ENCODE results near the gene LYSMD4.
"Not testable (repeated sequence)": the region's sequence is repeated elsewhere in the genome, so short reads cannot be mapped to it uniquely, and the experiment has no call there.

The LYSMD4 gene

DNA sequence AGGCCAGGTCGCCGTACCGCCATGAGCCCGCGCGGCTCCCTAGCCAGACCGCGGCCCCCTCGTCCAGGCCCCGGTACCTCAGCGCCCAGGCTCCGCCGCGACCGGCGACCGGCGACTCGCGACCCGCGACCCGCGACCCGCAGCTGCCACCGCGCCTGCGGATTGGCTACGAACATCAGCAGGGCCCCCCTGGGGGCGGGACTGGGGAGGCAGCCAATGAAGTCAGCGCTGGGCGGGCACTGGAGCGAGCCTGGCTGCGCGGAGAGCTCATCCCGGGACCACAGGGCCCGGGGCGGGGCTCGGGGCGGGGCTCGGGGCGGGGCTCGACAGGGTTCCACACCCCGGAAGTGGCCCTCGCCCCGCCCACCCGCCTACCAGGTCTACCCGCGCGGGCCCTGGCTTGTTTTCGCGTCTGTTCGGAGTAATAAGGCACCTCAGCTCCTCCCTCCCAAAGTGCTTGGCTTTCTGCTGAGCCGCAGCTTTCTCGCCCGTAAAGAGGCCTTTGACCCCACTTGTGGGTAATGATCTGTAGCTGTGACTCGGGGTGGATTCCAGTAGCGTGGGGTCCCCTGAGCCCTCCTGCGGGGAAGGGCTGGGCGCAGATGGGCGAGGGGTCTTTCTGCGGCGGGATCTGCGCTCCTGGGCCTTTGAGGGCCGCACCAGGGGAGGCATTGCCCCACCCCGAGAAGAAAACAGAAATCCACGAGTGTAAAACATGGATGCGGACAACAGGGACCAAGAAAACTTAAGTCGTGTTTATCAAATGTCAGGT lies at the start of gene LYSMD4:
LYSMD4 (minus strand) TSS at position 170 of the 772 bp plus-strand sequence. CDS start 1,438 bp downstream, outside the sequence.
- DNase-seq: peak; percentile 86

DNA sequence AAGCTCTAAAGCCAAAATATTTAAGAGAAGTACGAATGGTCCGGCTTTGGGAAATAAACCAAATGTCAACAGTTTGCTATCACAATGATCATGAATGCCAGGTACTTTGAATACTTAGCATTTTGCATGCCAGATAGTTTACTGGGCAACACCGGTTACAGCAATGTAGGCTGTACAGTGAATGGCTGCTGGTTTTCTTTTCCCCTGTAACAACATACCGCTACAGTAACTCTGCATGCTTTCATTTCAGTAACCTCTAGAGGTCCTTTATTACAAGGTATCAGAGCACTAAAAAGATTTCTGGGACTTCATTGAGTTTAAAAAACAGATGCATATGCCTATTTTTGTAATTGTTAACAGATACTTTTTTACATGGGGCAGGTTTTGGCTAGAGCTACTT lies 48.8 kb upstream of the LYSMD4 start:
- DNase-seq: not testable (repeated sequence)

DNA sequence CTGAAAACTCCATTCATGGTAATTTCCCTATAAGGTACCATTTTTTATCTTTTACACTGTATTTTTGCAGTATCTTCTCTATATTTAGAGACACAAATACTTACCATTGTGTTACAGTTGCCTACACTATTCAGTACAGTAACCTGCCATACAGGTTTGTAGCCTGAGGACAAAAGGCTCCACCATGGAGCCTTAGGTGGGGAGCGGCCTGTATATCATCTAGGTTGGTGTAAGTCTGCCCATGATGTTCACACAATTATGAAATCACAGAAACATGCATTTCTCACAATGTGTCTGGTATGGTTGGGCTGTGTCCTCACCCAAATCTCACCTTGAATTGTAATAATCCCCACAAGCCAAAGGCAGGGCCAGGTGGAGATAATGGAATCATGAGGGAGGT lies 43.9 kb upstream of the LYSMD4 start:
- DNase-seq: no peak

DNA sequence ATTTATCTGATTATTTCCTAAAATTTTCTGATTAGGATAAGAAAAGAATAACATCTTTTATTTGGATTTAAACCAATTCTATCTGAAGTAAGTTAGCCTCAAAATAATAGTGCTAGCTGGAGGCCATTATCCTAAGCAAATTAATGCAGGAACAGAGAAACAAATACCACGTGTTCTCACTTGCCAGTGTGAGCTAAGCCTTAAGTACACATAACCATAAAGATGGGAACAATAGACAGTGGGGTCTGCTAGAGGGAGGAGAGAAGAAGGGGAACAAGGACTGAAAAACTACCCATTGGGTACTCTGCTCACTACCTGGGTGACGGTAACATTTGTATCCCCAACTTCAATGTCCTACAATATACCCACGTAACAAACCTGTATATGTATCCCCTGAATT lies 31.3 kb upstream of the LYSMD4 start:
- peak; percentile 14 for DNase-seq

DNA sequence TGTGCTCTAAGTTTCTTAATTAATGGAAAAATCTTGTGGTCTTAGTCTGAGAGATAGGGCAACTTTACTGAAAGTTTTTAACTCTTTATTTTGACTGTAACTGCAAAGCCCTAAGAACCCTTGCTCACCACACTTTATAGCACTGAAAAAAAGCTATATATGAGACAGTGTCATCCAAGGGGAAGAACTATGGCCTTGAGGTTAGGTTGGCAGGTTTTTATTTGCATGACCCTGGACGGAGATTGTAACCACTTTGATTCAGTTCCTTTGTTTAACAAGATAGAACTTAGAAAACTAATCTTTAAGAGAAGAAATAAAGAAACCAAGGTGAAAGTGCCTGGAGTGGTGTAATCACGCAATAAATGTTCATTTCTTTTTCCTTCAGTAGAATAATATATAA lies 30.6 kb upstream of the LYSMD4 start:
- DNase-seq: no peak

DNA sequence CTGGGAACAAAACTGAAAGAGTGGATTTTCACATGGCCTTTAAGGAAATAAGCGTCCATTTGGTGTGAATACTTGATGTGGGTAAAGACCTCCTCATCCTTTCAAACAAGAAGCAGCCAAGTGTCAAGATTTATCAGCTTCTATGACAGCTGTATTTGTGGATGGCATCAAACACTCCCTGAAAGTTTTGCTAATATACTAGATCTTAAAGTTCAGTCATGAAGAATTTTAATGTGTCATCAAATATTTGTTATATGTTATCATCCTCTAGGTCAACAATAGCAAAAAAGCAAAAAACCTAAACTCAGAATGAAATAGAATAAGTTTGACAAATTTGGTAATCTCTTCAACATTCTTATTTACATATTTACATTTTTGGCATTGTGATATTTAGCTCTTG lies 29.1 kb upstream of the LYSMD4 start:
- no peak for DNase-seq

DNA sequence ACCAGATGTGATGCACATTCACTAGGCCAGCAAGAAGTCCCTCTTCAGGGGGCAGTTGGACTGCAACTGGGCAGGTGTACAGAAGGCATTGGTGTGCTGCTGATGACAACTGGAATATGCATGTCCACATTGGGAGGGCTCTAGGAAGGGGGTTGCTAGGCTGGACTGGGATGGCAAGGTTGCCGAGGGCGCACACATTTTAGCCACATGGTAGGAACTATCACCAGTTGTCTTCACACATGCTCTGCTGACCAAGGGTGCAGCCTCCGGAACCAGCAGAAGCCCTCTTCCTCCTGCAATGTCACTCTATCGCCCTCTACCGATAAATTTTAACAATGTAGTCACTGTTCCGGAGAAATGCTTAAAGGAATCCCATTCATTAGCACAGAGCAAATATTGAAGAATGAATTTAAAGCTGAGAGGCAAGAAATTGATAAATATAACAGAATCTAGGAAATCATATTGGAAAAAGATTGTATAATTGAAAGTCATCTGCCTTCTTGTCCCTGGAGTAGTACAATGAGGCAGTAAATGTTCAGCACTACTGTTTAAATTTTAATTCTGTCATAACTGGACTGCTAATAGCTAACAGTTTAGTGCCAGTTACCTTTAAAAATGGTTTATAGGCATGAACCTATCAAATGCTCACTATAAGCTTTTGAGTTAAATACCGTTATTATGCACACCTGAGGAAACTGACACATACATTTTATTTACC lies 22.6 kb upstream of the LYSMD4 start:
- peak; percentile 15 for DNase-seq

DNA sequence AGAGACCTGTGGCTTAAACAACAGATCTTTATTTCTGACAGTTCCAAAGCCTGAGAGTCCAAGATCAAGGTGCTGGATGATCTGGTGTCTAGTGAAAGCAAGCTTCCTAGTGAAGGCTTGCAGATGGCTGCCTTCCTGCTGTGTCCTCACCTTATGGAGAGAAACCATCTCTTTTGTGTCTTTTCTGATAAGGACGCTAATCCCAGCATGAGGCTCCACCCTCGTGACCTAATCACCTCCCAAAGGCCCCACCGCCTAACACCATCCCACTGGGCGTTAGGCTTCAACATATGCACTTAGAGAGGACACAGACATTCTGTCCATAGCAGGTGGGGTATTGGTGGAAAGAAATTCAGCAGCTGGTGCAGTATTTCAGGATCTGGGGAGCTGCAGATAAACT lies 19.8 kb upstream of the LYSMD4 start:
- no peak for DNase-seq

DNA sequence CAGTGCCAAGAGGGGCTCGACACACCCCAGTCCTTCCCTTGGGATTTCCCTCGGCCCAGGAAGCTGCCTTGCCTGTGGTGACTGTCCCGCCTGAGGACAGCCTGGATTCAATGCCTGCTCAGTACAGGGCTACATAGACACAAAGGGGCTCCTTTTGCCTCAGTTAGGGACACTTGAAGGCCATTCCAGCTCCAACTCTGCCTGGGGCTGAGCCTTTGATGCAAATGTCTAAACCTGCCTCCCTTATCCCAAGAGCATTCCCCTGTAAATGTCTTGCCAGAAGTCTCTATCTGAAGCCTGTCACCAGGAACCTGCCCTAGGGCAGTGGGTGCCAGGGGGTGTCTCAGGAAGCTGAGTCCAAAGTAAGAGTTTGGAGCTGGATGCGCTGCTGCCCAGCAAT lies 19.3 kb upstream of the LYSMD4 start:
- DNase-seq: no peak

DNA sequence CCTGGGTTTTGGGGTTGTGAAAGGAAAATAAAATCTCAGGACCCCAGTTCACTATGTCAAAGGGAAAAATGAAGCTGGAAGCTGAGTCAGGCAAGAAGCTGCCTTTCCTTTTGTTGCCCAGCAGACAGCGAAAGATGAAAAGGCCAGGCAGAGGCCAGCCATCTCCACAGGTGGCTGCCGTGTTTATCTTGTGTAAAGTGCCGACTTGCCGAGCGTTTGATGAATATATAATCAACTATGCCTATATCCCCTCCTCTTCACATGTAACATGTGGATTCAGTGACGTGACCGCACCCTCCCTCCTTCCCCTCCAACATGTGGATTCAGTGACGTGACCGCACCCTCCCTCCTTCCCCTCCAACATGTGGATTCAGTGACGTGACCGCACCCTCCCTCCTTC lies 17.1 kb upstream of the LYSMD4 start:
- not testable (repeated sequence) for DNase-seq

DNA sequence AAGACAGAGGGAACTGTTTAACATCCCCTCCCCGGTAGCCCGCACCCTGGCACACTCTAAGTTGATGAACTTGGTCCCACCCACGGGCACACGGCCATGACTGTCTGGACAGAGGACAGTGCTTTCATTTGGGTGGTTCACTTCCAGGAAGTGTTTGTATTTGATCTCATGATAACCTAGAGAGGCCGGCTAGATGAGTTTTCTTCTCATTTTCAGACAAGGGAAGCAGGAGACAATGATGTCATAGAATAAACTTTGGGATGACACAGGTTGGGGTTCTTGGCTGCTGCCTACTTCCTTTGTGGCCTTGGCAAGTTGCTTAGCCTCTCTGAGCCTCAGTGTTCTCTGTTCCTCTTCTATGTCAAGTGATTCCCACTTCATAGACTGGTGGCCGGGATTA lies 16.1 kb upstream of the LYSMD4 start:
- DNase-seq: no peak

DNA sequence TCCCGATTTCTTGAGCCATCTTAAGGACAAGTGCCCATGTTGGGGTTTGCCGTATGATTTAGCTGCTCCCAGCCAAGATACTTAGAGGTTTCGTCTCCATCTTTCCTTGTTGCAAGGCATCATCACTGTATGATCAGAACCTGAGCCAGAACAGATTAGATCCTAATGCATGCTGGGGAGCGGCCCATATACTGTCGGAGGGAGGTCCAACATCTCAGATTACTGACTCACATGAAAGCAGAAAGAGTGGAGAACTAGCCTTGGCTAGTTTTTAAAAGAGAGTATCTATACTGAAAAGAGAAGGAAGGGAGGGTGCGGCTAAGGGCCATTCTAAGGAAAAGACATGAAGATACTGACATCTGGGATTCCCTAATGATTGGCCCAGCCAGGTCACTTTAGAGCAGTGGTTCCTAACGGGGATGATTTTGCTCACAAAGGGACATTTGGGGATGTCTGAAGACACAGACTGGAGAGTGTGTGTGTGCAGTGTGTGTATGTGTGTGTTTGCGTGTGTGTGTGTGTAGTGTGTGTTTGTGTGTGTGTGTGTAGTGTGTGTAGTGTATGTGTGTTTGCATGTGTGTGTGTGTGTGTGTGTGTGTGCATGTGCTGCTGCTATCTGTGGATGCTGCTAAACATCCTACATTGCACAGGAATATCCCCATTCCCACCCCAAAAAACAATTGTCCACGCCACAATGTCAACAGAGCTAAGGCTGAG lies 12.3 kb upstream of the LYSMD4 start:
- no peak for DNase-seq

DNA sequence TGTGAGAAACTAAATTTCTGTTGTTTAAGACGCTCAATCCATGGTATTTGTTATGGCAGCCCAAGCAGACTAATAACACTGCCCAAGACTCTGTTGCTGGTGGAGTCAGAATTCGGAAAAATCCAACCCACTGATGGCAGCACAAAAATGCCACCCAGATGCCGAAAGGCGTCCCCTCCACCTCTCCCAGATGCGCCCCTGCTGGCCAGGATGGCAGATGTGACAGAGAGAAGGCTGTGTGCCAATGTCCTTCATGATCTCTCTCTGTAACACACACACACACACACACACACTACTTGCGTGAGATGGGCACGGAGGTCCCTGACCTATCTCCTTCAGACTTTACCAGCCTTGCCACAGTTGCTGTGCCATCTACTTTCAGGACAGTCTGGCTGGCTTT lies 10.9 kb upstream of the LYSMD4 start:
- no peak for DNase-seq

DNA sequence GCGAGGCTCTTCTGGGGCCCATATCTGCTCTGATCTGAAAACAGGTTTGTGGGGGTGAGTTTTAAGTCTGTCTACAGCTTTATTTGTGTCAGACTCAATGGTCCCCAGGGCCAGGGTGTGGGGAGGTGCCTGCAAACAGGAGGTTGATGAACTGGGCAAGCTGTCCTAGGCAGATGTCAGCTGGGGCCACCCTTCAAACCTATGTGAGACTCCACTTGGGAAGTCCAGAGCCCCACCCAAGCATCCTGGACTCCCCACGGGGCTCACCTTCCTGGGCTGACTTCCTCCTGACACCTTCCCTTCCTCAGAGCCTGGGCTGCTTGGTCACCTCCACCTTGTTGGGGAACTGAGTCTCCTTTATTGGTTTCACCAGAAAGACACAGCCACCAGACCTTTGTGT lies 8.6 kb upstream of the LYSMD4 start:
- no peak for DNase-seq

DNA sequence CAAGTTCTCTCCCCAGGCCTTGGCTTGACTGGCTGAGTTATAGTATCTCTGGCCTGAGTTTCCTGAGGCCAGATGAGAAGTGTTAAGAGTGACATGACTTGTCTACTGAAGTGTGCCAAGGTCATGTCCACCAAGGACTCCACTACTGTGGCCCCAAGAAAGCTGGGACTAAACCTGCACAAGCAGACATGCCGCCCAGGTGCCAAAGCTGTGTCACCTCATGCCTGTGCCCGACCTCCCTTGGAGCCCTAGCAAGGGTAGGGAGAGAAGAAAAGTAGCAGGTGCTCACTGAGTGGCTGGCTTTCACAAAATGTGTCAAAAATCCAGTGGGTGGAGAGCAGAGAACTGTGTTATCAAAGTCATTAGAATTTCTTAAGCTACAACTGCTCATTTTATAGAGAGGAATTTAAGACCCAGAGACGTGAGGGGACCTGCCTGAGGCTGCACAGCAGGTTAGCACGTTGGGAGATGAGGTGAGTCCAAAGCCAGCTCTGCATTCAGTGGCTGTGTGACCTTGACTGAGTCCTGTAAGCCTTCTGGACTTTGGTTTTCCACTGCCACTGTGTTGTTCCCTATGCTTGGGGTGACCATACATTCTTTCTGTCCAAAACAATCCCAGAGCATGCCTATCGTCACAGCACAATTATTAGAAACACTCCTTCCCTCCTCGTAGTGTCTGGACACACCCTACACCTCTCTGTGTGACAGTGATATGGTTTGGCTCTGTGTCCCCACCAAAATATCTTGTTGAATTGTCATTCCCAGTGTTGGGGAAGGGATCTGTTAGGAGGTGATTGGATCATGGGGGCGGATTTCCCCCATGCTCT lies 5.0 kb upstream of the LYSMD4 start:
- no peak for DNase-seq

DNA sequence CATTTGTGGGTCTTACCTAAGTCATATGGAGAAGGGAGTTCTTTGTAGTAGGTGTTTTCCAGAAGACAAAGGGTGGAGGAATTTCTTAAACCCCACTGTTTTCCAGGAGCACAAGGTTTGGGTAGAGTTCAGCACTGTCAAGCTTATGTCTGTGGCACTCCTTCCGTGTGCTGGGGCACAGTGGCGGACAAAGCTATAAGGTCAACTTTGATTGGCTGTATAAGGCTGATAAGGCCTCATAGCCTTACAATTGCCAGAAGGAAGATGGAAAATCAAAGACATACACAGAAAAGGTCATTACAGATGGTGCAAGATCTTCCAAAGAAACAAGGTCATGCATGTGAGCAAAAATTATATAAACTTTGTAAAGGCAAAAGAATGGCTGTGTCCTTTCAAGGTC lies 3.5 kb upstream of the LYSMD4 start:
- no peak for DNase-seq

DNA sequence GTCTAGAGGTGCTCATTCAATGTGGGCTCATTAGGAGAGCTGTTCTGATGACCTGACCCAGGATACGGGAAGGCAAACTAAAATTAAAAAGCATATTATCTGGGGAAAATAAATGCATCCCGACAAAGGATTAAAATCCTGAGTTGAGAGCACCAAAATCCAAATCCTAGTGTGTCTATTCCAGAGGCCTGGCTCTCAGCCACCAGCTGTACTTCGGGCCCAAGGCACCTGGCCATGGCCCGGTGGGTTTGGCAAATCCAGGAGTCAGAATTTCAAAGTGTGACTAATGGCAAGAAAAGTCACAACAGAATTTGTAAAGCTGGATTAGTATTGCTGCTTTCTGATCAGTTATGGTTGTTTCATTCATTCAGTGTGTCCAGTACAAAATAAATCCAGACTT lies 2.6 kb upstream of the LYSMD4 start:
- no peak for DNase-seq

DNA sequence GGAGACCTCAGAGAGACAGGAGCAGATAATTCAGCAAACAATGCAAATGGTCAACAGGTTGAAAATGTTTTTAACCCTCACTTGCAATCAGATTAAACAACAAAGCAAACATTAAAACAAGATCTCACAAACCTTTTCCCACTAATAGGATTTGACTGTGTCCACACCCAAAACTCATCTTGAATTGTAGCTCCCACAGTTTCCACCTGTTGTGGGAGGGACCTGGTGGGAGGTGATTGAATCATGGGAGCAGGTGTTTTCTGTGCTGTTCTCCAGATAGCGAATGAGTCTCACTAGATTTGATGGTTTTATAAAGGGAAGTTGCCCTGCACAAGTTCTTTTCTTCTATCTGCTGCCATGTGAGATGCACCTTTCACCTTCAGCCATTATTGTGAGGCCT lies 1.3 kb upstream of the LYSMD4 start:
- DNase-seq: no peak

DNA sequence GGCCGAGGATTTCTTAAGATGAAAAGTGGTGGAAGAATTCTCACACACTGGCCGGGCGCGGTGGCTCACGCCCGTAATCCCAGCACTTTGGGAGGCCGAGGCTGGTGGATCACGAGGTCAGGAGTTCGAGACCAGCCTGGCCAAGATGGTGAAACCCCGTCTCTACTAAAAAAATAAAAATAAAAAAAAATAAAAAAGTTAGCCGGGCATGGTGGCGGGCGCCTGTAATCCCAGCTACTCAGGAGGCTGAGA lies 729 bp upstream of the LYSMD4 start:
- not testable (repeated sequence) for DNase-seq

DNA sequence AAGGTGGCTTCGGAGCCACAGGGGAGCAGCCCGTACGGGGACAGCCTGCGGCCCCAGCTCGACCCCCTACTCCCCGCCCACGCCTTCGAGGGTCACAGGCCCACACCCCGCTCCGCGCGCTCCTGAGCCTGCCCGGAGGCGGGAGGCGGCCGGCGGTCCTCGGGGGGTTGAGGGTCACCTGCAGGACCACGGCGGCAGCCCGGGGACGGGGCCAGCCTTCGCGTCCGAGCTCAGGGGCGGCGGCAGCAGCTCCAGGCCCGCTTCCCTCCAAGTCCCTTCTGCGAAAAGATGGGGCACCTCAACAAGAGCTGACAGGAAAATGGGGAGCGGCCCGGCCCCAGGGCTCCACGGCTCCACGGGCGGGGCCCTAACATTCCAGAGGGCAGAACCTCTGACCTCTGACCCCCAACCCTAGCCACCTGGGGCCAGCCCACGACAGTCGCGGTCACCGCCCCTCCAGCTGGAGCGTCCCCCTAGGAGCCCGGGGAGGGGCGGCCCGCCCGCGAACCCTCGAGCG lies 428 bp downstream of the LYSMD4 start:
- no peak for DNase-seq

DNA sequence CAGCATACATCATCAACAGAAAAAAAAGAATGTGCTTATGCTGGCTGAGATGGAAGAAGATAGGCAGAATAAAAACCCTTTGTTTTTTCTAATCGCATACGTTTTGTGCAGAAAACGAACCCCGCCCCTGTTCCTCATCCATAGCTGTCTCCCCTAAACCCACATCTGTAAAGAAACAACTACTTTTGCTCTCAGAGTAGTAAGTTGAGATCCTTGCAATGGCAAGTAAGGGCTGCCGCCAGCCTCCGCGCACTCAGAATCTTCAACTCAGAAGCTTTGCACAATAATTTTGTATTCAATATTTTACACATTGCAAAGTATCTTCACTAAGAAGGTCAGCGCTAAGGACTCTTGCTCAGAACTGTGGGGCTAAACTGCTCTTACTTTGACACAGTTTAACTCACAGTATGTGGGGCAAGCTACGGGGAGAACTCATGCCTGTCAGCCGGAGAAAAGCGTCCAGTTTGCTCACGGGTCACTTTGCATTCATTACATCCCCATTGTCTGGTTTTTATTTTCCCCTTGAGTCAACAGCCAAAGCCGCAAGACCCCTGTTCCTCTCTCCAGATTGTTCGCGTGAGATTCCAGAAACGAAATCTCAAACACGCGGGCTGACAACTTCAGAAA lies 1.0 kb downstream of the LYSMD4 start:
- DNase-seq: no peak

DNA sequence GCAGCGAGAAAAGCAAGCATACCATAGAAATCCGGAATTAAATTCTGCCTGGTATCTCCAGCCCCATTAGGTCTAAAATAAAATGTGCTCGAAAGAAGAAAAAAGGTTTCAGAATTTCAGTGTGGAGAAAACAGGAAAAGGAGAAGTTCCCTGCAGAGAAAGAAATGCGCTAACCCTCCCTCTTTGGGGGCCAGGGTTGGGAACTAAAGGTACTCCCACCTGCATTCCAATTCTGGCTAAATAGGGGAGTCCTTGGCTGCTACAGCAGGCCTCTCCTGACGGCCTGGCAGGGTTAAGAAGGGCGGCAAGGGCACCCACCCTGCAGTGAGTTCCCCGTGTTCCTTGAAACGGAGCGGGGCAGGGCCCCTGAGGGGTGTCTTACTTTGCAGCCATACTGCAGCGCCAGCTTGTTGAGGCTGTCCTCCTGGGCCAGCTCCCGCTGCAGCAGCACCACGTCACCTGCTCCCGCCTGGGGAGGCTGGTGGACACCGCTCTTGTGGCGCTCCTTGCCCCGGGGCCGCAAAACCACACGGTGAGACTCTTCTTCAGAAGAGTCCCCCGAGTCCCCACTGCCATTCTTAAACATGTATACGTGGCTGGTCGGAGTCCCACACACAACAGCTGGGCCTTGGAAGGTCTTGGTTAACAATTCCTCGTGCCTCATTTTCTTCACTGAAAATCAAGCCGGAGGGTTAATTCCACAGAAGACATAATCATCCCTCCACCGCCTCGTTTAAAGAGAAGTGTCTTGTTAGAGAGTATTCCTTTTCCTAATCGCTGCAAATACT lies 1.7 kb downstream of the LYSMD4 start:
- no peak for DNase-seq
